Endothelial cell of umbilical vein (primary cell): Measurements from ENCODE around the gene CSF2. TPM values are rescaled to one million over a fixed set of nuclear protein-coding genes. Genes with fewer than 3 reads are reported as not detected.

Experiments used
- BruUV-seq: library from RNA; stranded (reverse); fragments of 400-500 nt; replicated peaks from 2 replicates; lab custom pipeline; 2021; lab: Mats Ljungman, UMichigan
- CTCF ChIA-PET: fragments of 300-600, 350-600 bp; sonication (Branson Sonifier 250); formaldehyde crosslinking; loops from one replicate; lab custom pipeline; 2021; ENCODE audit warnings: antibody characterized with exemption, inconsistent platforms; lab: Charles Lee
- POLR2A ChIA-PET: fragments of 300-600, 350-600 bp; sonication (Branson Sonifier 250); formaldehyde crosslinking; loops from one replicate; lab custom pipeline; 2021; ENCODE audit warnings: antibody characterized with exemption, inconsistent platforms; lab: Charles Lee
- DNase-seq: peaks from one replicate; pipeline ENCODE4 v3.0.0-alpha.2; 2011; ENCODE audit warnings: low read depth, low spot score
- FAIRE-seq: peaks from 2 replicates; lab custom pipeline; 2011; peaks lifted over from hg19 to GRCh38; lab: Jason Lieb, UNC
- H2AFZ ChIP-seq: 2 replicates; pipeline ENCODE4 v1.6.0; 2012; ENCODE audit warnings: low read depth, low read length, control low read depth, inconsistent platforms
- H3K27ac ChIP-seq: 2 replicates; pipeline ENCODE4 v1.5.1; 2011; ENCODE audit warnings: low read depth, mild to moderate bottlenecking, control low read depth, low read length, moderate library complexity; ENCODE audit not compliant: insufficient read depth
- H3K27me3 ChIP-seq, 2 experiments: 2 replicates each; pipeline versions ENCODE4 v1.6.0 to v1.6.1; 2011; ENCODE audit warnings: low read length in 2 of 2, mixed read lengths in 1 of 2; ENCODE audit not compliant: control insufficient read depth in 2 of 2, insufficient read depth in 2 of 2
- H3K36me3 ChIP-seq, 2 experiments: 2 replicates in 1 of 2; 3 replicates in 1 of 2; pipeline ENCODE4 v1.5.1; 2011; ENCODE audit warnings: low read length in 2 of 2, mild to moderate bottlenecking in 1 of 2, moderate library complexity in 1 of 2; ENCODE audit not compliant: control insufficient read depth in 2 of 2, insufficient read depth in 2 of 2; ENCODE audit errors: extremely low read depth in 1 of 2
- H3K4me1 ChIP-seq: 3 replicates; pipeline ENCODE4 v1.5.1; 2011; ENCODE audit warnings: mild to moderate bottlenecking, low read length; ENCODE audit not compliant: control insufficient read depth, insufficient read depth; ENCODE audit errors: extremely low read depth
- H3K4me2 ChIP-seq: 2 replicates; pipeline ENCODE4 v1.6.1; 2011; ENCODE audit warnings: low read length, control low read depth, mixed read lengths; ENCODE audit not compliant: insufficient read depth
- H3K4me3 ChIP-seq, 3 experiments: fragments of 200-600 bp in 1 of 3; sonication (generic), shearing (Covaris generic) in 1 of 3; replicated peaks in 1 of 3; 2 replicates each; pipeline ENCODE4 v1.5.1; 2011 to 2016; ENCODE audit warnings: control low read depth in 3 of 3, low read length in 3 of 3, mild to moderate bottlenecking in 2 of 3, inconsistent platforms in 1 of 3, low read depth in 1 of 3, moderate library complexity in 1 of 3; ENCODE audit not compliant: insufficient read depth in 1 of 3
- H3K79me2 ChIP-seq: 2 replicates; pipeline ENCODE4 v1.6.0; 2012; ENCODE audit warnings: low read length, inconsistent platforms; ENCODE audit not compliant: control insufficient read depth, insufficient read depth
- H3K9ac ChIP-seq: replicated peaks from 2 replicates; pipeline ENCODE3; 2011; ENCODE audit warnings: low read length, control low read depth; ENCODE audit not compliant: insufficient read depth; ENCODE audit errors: extremely low read depth
- H3K9me1 ChIP-seq: replicated peaks from 3 replicates; pipeline ENCODE4 v1.6.0; 2011; ENCODE audit warnings: mild to moderate bottlenecking, low read length; ENCODE audit not compliant: control insufficient read depth, insufficient read depth; ENCODE audit errors: extremely low read depth
- H3K9me3 ChIP-seq: replicated peaks from 2 replicates; pipeline ENCODE4 v1.5.1; 2012; ENCODE audit warnings: low read length, inconsistent platforms; ENCODE audit not compliant: control insufficient read depth, insufficient read depth
- H4K20me1 ChIP-seq: replicated peaks from 2 replicates; pipeline ENCODE3; 2011; ENCODE audit warnings: mild to moderate bottlenecking, low read length; ENCODE audit not compliant: control insufficient read depth, insufficient read depth; ENCODE audit errors: extremely low read depth
- CTCF ChIP-seq, 2 donors: IDR thresholded peaks; 1 replicate in 1 of 2; 2 replicates in 1 of 2; pipeline ENCODE4 v1.5.1; 2011; ENCODE audit warnings: low read length in 2 of 2, mild to moderate bottlenecking in 2 of 2, moderate library complexity in 2 of 2, control low read depth in 1 of 2, inconsistent platforms in 1 of 2, low read depth in 1 of 2; ENCODE audit not compliant: insufficient read depth in 1 of 2; ENCODE audit errors: extremely low read depth in 1 of 2
- EZH2 ChIP-seq: IDR thresholded peaks from 2 replicates; pipeline ENCODE4 v1.6.1; 2012; ENCODE audit warnings: borderline replicate concordance, low read depth, mild to moderate bottlenecking, moderate library complexity, low read length, inconsistent platforms; ENCODE audit not compliant: severe bottlenecking
- FOS ChIP-seq: IDR thresholded peaks from 2 replicates; pipeline ENCODE4 v1.6.1; 2011; ENCODE audit warnings: mild to moderate bottlenecking, low read length, moderate library complexity, borderline replicate concordance; ENCODE audit not compliant: insufficient read depth
- GATA2 ChIP-seq: IDR thresholded peaks from 2 replicates; pipeline ENCODE4 v1.7.0; 2011; ENCODE audit warnings: low read depth, mild to moderate bottlenecking, moderate library complexity, mixed read lengths, low read length; ENCODE audit not compliant: insufficient read length, insufficient read depth
- JUN ChIP-seq: IDR thresholded peaks from 2 replicates; pipeline ENCODE4 v1.6.1; 2011; ENCODE audit warnings: borderline replicate concordance, low read depth; ENCODE audit not compliant: insufficient read length, insufficient read depth
- MAX ChIP-seq: IDR thresholded peaks from 2 replicates; pipeline ENCODE4 v1.6.1; 2011; ENCODE audit not compliant: insufficient read depth, insufficient read length
- MYC ChIP-seq: IDR thresholded peaks from one replicate; pipeline ENCODE4 v1.6.1; 2011; ENCODE audit warnings: mild to moderate bottlenecking, low read depth, low read length
- POLR2A ChIP-seq: IDR thresholded peaks from 2 replicates; pipeline ENCODE4 v1.6.1; 2012; ENCODE audit warnings: low read depth, mild to moderate bottlenecking, control low read depth, low read length
- POLR2AphosphoS5 ChIP-seq: IDR thresholded peaks from 2 replicates; pipeline ENCODE4 v1.6.1; 2012; ENCODE audit warnings: low read depth, mild to moderate bottlenecking, control low read depth, low read length, moderate library complexity; ENCODE audit not compliant: insufficient read depth
- dilution Hi-C: fragments of 300-500 bp; cut with MboI; formaldehyde crosslinking; loops from one replicate; pipeline ENCODE4 v1.15.0; 2019; ENCODE audit warnings: low sequenced_read_pairs; ENCODE audit not compliant: extremely low pct_ligation_motif_present
- intact Hi-C: fragments of 100-400 bp; cut with micrococcal nuclease; formaldehyde crosslinking; loops from one replicate; pipeline ENCODE4 v1.10.0; 2022
- polyA plus RNA-seq, 4 experiments: library from polyadenylated mRNA; depleted of rRNA in 3 of 4; stranded (reverse) in 3 of 4; unstranded in 1 of 4; fragments of >200 nt; gene quantifications; 2 replicates each; pipeline versions ENCODE4 v1.2.1 to v1.2.3, GENCODE V29; 2011 to 2012; ENCODE audit warnings: missing spikeins in 1 of 4
- total RNA-seq: library from RNA; stranded (reverse); gene quantifications from 2 replicates; pipeline ENCODE4 v1.2.3, GENCODE V29; 2021

Gene CSF2
- total and polyA plus RNA-seq, 2 donors (not counting 3 experiments of a cell fraction or from before 2014, with no cell fraction given) = not detected

DNA sequence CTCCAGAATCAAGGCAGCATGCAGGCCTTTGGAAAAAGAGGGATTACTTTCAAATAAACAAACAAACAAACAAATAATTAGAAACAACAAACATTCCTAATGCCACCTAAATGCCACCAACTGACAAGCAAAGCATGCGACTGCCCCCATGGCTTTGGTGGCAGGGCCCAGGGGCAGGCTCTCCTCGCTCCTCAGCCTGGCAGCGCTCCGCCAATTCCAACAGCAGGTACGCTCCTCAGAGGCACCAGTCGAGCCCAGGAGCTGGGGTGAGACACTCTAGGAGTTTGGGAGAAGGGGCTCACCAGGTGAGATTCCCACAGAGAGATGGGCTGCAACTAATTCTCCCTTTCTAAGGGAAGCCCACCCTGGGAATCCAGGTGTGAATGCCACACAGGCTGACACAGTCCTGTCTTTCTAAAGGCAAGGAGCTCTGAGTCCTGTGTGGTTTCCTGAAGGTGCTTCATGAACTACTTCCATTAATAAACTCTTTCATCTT, 27.8 kb downstream of the CSF2 start:
- no peak for FAIRE-seq
- no peaks in the 10 kb centered on the region for H3K9me3 ChIP-seq
- TF ChIP-seq MAX = no peak
- no peak for TF ChIP-seq POLR2AphosphoS5
- no peak for TF ChIP-seq POLR2A
- no peak for TF ChIP-seq CTCF (IDR thresholded peaks at IDR 0.05; ENCODE audit: extremely low read depth in 1 of 2, insufficient read depth in 1 of 2, low read depth in 1 of 2, low read length in 2 of 2)
- no peak for TF ChIP-seq EZH2
- no peak for TF ChIP-seq MYC
- no peak for TF ChIP-seq FOS
- no peak for TF ChIP-seq GATA2
- no peak for TF ChIP-seq JUN
- H4K20me1 ChIP-seq = no peaks in the 10 kb centered on the region
- H3K79me2 ChIP-seq = no peaks in the 10 kb centered on the region
- peaks cover 0 to 4% of the 10 kb centered on the region in 2 experiments for H3K27me3 ChIP-seq
- H3K4me3 ChIP-seq = no peak overlapping the region
- POLR2A ChIA-PET = no interaction called here
- no peaks in the 10 kb centered on the region for H3K36me3 ChIP-seq
- H3K4me1 ChIP-seq = peaks cover 17% of the 10 kb centered on the region
- dilution Hi-C loops = no loop called here
- CTCF ChIA-PET = interaction anchor here (1.4 kb wide), 1 partner anchor 15 kb away, joined by 3 read pairs; no protein-coding TSS in a partner anchor
- DNase-seq = no peak
- H2AFZ ChIP-seq = no peak overlapping the region
- H3K9me1 ChIP-seq = no peaks in the 10 kb centered on the region
- no peak overlapping the region for H3K4me2 ChIP-seq
- no peak overlapping the region for H3K9ac ChIP-seq
- BruUV-seq = no TSS peak
- no peak overlapping the region for H3K27ac ChIP-seq
- intact Hi-C loops = no loop called here
